ENCODE data around the gene PI4KA.

PI4KA gene

DNA sequence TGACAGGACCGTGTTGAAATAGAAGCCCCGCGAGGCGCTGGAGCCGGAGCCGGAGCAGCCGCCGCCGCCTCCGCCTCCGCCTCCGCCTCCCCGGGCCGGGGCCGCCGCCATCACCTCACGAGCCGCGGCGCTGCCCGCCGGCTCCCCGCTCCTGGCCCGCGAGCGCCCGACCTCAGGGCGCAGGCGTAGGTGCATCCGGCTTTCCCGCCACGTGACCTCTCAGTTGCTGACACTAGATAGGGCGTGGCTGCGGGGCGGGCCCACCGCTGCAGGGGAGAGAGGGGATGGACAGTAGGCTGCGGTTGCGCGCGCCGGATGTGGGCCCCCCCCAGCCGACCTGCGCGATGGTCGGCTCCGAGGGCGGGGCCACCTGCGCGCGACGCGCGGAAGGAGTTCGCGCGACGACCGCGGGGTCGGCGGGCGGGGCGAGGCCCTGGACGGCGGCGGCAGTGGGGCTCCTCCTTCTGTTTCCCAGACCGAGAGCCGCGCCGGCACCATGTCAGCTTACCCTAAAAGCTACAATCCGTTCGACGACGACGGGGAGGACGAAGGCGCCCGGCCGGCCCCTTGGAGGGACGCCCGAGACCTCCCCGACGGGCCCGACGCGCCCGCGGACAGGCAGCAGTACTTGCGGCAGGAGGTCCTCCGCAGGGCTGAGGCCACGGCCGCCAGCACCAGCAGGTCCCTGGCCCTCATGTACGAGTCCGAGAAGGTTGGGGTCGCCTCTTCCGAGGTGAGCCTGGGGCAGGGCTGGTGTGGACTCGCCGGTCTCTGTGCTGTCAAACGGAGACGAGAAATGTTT is at the start of gene PI4KA, which contains the start of gene SNAP29:
Gene PI4KA (minus strand): TSS at position 197 of the 802 bp plus-strand sequence. CDS start 86 bp downstream, at position 111.
Gene SNAP29 (plus strand): TSS at position 393 of the 802 bp plus-strand sequence. CDS start 104 bp downstream, at position 497.
- TF ChIP-seq, protein P1, sequence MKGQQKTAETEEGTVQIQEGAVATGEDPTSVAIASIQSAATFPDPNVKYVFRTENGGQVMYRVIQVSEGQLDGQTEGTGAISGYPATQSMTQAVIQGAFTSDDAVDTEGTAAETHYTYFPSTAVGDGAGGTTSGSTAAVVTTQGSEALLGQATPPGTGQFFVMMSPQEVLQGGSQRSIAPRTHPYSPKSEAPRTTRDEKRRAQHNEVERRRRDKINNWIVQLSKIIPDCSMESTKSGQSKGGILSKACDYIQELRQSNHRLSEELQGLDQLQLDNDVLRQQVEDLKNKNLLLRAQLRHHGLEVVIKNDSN (IDR thresholded peaks at IDR 0.05): peak; percentile 99
- peak; percentile 49; the same call in 1 of the 2 replicates for TF ChIP-seq EP300 (IDR thresholded peaks at IDR 0.05; ENCODE audit: borderline replicate concordance)
- TF ChIP-seq CREB1 (IDR thresholded peaks at IDR 0.05; ENCODE audit: low read depth): 0 out of 2 replicates have a peak, but pooled peaks have one; percentile 8
- TF ChIP-seq NFIC (IDR thresholded peaks at IDR 0.05): no peak
- TF ChIP-seq, protein P2, sequence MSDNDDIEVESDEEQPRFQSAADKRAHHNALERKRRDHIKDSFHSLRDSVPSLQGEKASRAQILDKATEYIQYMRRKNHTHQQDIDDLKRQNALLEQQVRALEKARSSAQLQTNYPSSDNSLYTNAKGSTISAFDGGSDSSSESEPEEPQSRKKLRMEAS (IDR thresholded peaks at IDR 0.05): peak; percentile 80

DNA sequence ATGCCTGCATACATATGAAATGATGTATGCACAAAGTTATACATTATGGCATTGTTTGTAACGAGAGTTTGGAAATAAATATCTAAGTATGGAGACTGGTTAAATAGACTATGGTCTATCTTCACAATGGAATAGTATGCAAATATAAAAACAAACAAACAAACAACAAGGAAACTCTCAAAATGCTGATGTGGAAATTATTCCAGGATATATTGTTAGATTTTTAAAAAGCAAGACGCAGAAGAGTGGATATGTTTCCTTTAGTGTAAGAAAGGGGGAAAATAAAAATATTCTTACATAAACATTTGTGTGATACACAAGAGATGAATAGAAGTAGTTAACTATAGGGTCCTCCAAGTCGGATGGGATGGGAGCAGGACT is 47.8 kb upstream of the PI4KA start:
- no peak for TF ChIP-seq NFIC (IDR thresholded peaks at IDR 0.05)
- no peak for TF ChIP-seq ZBTB7A (IDR thresholded peaks at IDR 0.05; ENCODE audit: low read depth)
- no peak for TF ChIP-seq EGR1 (IDR thresholded peaks at IDR 0.05)
- no peak for TF ChIP-seq YY1 (IDR thresholded peaks at IDR 0.05; ENCODE audit: low read depth)
- no peak for TF ChIP-seq RAD21 (IDR thresholded peaks at IDR 0.05; ENCODE audit: low read depth)
- TF ChIP-seq, protein P3, sequence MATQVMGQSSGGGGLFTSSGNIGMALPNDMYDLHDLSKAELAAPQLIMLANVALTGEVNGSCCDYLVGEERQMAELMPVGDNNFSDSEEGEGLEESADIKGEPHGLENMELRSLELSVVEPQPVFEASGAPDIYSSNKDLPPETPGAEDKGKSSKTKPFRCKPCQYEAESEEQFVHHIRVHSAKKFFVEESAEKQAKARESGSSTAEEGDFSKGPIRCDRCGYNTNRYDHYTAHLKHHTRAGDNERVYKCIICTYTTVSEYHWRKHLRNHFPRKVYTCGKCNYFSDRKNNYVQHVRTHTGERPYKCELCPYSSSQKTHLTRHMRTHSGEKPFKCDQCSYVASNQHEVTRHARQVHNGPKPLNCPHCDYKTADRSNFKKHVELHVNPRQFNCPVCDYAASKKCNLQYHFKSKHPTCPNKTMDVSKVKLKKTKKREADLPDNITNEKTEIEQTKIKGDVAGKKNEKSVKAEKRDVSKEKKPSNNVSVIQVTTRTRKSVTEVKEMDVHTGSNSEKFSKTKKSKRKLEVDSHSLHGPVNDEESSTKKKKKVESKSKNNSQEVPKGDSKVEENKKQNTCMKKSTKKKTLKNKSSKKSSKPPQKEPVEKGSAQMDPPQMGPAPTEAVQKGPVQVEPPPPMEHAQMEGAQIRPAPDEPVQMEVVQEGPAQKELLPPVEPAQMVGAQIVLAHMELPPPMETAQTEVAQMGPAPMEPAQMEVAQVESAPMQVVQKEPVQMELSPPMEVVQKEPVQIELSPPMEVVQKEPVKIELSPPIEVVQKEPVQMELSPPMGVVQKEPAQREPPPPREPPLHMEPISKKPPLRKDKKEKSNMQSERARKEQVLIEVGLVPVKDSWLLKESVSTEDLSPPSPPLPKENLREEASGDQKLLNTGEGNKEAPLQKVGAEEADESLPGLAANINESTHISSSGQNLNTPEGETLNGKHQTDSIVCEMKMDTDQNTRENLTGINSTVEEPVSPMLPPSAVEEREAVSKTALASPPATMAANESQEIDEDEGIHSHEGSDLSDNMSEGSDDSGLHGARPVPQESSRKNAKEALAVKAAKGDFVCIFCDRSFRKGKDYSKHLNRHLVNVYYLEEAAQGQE (IDR thresholded peaks at IDR 0.05; ENCODE audit: low read depth): no peak
- TF ChIP-seq FOXM1 (IDR thresholded peaks at IDR 0.05; ENCODE audit: borderline replicate concordance, low read depth): no peak
- no peak for TF ChIP-seq TEAD4 (IDR thresholded peaks at IDR 0.05)
- TF ChIP-seq CEBPB (IDR thresholded peaks at IDR 0.05): no peak
- TF ChIP-seq, protein P2 (IDR thresholded peaks at IDR 0.05): no peak
- TF ChIP-seq TAF1 (IDR thresholded peaks at IDR 0.05; ENCODE audit: low read depth): no peak
- TF ChIP-seq EP300 (IDR thresholded peaks at IDR 0.05; ENCODE audit: borderline replicate concordance): no peak
- TF ChIP-seq CREB1 (IDR thresholded peaks at IDR 0.05; ENCODE audit: low read depth): no peak
- TF ChIP-seq, protein P1 (IDR thresholded peaks at IDR 0.05): no peak
- TF ChIP-seq TCF12 (IDR thresholded peaks at IDR 0.05; ENCODE audit: low read depth): no peak

DNA sequence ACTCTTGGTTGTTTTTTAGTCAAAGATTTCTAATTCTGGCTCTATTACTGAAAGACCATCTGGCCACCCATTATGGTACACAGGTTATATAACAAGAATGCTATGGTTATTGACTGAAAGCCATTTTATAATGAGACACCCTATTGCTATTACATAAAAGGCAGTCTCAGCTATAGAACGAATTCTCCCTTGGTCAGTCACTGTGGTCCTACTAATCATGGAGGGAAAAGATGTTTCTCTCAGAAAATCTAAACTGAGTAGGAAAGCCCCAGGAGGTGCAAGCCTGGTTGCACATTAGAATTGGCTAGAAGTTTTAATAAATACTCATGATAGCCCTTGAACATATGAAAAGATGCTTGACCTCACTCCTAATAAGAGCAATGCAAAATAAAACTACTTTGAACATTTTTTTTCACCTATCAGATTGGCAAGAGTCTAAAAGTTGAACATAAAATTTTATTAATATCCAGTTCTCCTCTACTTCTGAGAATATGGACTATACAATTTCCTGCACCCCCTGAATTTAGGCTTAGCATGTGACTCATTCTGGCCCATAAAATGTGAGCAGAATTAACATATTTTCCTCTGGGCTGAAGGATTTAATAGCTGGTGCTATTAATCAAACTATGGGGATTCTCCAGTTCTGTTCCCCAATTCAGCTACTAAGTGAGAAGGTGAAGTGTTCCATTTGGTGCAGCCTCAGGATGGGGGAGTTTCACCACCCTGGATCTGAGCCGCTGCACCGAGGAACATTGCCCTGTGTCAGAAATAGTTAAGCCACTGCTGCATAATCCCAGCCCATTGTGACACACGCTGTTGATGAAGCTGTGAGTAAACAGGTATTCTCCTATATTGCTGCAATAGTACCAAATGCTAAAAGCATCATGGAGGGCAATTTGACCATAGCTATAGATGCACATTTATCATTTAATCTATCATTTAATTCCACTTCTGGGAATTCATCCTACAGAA is 47.1 kb upstream of the PI4KA start:
- TF ChIP-seq EP300 (IDR thresholded peaks at IDR 0.05; ENCODE audit: borderline replicate concordance) (no peak), RAD21 (IDR thresholded peaks at IDR 0.05; ENCODE audit: low read depth) (no peak), EGR1 (IDR thresholded peaks at IDR 0.05) (no peak), ZBTB7A (IDR thresholded peaks at IDR 0.05; ENCODE audit: low read depth) (no peak), NFIC (IDR thresholded peaks at IDR 0.05) (no peak), TCF12 (IDR thresholded peaks at IDR 0.05; ENCODE audit: low read depth) (no peak), FOXM1 (IDR thresholded peaks at IDR 0.05; ENCODE audit: borderline replicate concordance, low read depth) (no peak), YY1 (IDR thresholded peaks at IDR 0.05; ENCODE audit: low read depth) (no peak)
- TF ChIP-seq, protein P2 (IDR thresholded peaks at IDR 0.05): no peak
- TF ChIP-seq, protein P3 (IDR thresholded peaks at IDR 0.05; ENCODE audit: low read depth): no peak

DNA sequence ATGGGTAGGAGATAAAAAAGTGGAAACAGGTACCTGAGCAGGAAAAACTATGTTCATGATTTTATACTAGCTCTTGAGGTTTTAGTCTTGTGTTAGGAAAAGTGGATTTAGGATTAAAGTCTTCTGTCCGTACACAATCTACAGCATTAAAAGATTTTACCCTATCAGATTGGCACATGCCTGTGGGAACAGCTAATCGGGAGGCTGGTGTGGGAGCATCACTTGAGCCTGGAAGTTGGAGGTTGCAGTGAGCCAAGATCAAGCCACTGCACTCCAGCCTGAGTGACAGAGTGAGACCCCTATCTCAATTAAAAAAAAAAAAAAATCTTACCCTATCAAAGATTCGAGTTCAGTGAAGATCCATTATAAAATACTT is 46.4 kb upstream of the PI4KA start:
- TF ChIP-seq, protein P1 (IDR thresholded peaks at IDR 0.05): no peak
- TF ChIP-seq CREB1 (IDR thresholded peaks at IDR 0.05; ENCODE audit: low read depth): no peak
- TF ChIP-seq, protein P3 (IDR thresholded peaks at IDR 0.05; ENCODE audit: low read depth): no peak
- no peak for TF ChIP-seq NFIC (IDR thresholded peaks at IDR 0.05)
- TF ChIP-seq CEBPB (IDR thresholded peaks at IDR 0.05): no peak
- TF ChIP-seq YY1 (IDR thresholded peaks at IDR 0.05; ENCODE audit: low read depth): no peak
- TF ChIP-seq FOXM1 (IDR thresholded peaks at IDR 0.05; ENCODE audit: borderline replicate concordance, low read depth): no peak
- no peak for TF ChIP-seq EP300 (IDR thresholded peaks at IDR 0.05; ENCODE audit: borderline replicate concordance)
- no peak for TF ChIP-seq TAF1 (IDR thresholded peaks at IDR 0.05; ENCODE audit: low read depth)
- TF ChIP-seq TCF12 (IDR thresholded peaks at IDR 0.05; ENCODE audit: low read depth): no peak
- no peak for TF ChIP-seq EGR1 (IDR thresholded peaks at IDR 0.05)
- TF ChIP-seq RAD21 (IDR thresholded peaks at IDR 0.05; ENCODE audit: low read depth): no peak
- no peak for TF ChIP-seq ZBTB7A (IDR thresholded peaks at IDR 0.05; ENCODE audit: low read depth)
- TF ChIP-seq, protein P2 (IDR thresholded peaks at IDR 0.05): no peak
- no peak for TF ChIP-seq TEAD4 (IDR thresholded peaks at IDR 0.05)
